Upper lobe of right lung (tissue), 1 donor: ENCODE measurements around the gene TTC36. TPM values are rescaled to one million over a fixed set of nuclear protein-coding genes. Genes with fewer than 3 reads are reported as not detected.
"Not testable (repeated sequence)": the region's sequence is repeated elsewhere in the genome, so short reads cannot be mapped to it uniquely, and the experiment has no call there.

Experiments used
- ATAC-seq: fragments of 200-7000 bp; cut with Tn5 transposase; one replicate; pipeline ENCODE4 v1.9.1; 2020; ENCODE audit warnings: mild to moderate bottlenecking, moderate library complexity
- DNase-seq: peaks from one replicate; pipeline ENCODE4 v3.0.0-alpha.2; 2020
- H3K27ac ChIP-seq: fragments of 200-600 bp; one replicate; pipeline ENCODE4 v1.8.0; 2022
- H3K27me3 ChIP-seq: fragments of 200-600 bp; one replicate; pipeline ENCODE4 v1.8.0; 2022; ENCODE audit warnings: mild to moderate bottlenecking
- H3K36me3 ChIP-seq: fragments of 200-600 bp; one replicate; pipeline ENCODE4 v1.8.0; 2022
- H3K4me1 ChIP-seq: fragments of 200-600 bp; one replicate; pipeline ENCODE4 v1.8.0; 2022
- H3K4me3 ChIP-seq: fragments of 200-600 bp; one replicate; pipeline ENCODE4 v1.8.0; 2022; ENCODE audit warnings: mild to moderate bottlenecking
- H3K9me3 ChIP-seq: fragments of 200-600 bp; one replicate; pipeline ENCODE4 v1.8.0; 2022
- CTCF ChIP-seq: fragments of 200-600 bp; IDR thresholded peaks from one replicate; pipeline ENCODE4 v1.8.0; 2022; ENCODE audit warnings: antibody characterized with exemption
- intact Hi-C: fragments of 100-400 bp; cut with DNase I; formaldehyde crosslinking; loops from one replicate; pipeline ENCODE4 v1.11.0; 2022
- long read RNA-seq: library from polyadenylated mRNA; unstranded; transcript quantifications from one replicate; pipeline ENCODE4 v2.0.0, GENCODE V29; 2021
- total RNA-seq: library from RNA; stranded (reverse); fragmentation: NEBNext Ultra II Directional; extraction: Animal tissue kit (Norgen Biotek cat#: 25700); gene quantifications from one replicate; pipeline ENCODE4 v1.2.1, GENCODE V29; 2021
- donor health status: DM: no; HTN: yes; CAD: no; lungs with severe emphysema.

The TTC36 gene
- total RNA-seq = 1.9 TPM
- long read RNA-seq = 0 reads

DNA sequence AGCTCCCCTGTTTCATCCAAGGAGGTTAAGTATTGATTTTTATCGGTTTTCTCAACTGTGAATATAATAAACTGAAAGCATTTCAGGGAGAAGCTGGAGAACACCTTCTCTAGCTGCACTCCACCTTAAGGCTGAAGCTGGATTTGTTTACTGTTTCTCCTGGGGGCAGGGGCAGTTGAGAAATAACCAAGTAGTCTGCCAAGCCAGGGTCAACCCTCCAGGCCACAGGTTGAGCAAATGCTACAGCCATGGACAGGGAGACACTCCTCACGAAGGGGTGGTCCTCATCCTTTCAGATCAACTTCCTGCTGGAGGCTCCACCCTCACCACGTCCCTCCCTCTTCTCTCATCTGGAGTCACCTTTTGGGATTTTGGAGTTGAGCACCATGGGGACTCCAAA, at the start of gene TTC36:
TTC36 (plus strand) TSS at position 366 of the 400 bp plus-strand sequence; CDS start at position 387, 21 bp downstream.
- DNase-seq (no peak), ATAC-seq (no peak)
- intact Hi-C loops = no loop called here
- Histone ChIP-seq H3K9me3 (no peaks in the 10 kb centered on the region), H3K27me3 (no peaks in the 10 kb centered on the region), H3K4me3 (no peak within 1 kb of the TSS), H3K27ac (no peak within 1 kb of the TSS), H3K36me3 (peaks cover 13% of the 10 kb centered on the region), H3K4me1 (peaks cover 23% of the 10 kb centered on the region)
- TF ChIP-seq CTCF = no peak

DNA sequence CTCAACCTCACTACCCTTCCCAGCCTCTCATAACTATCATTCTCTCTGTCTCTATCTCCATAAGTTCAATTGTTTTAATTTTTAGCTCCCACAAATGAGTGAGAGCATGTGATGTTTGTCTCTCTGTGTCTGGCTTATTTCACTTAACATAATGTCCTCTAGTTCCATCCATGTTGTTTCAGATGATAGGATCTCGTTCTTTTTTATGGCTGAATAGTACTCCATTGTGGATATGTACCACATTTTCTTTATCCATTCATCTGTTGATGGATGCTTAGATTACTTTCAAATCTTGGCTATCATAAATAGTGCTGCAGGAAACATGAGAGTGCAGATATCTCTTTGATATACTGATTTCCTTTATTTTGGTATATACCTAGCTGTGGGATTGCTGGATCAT, 46.0 kb upstream of the TTC36 start:
- ATAC-seq, H3K4me1 ChIP-seq, DNase-seq, H3K27ac ChIP-seq, intact Hi-C loops, H3K4me3 ChIP-seq, H3K9me3 ChIP-seq, H3K27me3 ChIP-seq: not testable (repeated sequence)
- H3K36me3 ChIP-seq = peaks cover 99% of the 10 kb centered on the region

DNA sequence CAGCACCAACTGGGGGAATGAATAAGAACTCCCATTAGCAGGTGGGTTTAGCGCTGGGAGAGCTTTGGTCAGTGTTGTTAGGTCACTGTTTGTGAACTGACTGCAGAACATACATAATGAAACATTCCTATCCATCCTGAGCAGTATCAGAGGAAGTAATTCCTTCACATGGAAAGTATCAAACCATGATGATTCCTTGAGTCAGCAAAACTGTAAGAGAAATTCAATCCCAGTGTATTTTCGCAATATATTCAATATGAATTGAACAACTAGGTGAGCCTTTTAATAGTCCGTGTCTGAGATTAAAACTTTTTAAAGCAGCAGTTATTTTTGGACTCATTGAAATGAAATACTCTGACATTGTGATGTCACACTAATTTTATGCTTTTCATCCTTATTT, 42.9 kb upstream of the TTC36 start:
- ATAC-seq = no peak
- H3K9me3 ChIP-seq = no peaks in the 10 kb centered on the region
- no peak overlapping the region for H3K27ac ChIP-seq
- no peaks in the 10 kb centered on the region for H3K27me3 ChIP-seq
- no peak for DNase-seq
- no peak overlapping the region for H3K4me3 ChIP-seq
- intact Hi-C loops = no loop called here
- no peak for TF ChIP-seq CTCF
- H3K4me1 ChIP-seq = no peaks in the 10 kb centered on the region
- peaks cover 97% of the 10 kb centered on the region for H3K36me3 ChIP-seq

DNA sequence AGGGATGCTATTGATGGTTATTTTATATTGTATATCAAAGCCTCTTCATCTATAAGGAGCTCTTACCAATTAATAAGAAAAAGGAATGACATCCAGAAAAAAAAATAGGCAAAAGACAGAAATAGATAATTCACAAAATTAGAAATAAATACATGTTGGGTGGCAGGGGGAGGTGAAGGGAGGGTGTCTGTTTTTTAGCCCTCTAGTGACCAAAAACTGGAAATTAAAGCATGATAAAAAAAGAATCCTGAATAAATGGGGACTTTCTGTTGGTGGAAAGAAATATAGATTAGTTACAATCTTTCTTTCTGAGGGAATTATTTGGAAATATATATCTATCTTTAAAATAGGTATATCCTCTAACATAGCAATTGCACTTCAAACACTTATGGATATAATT, 42.0 kb upstream of the TTC36 start:
- H3K27ac ChIP-seq = no peak overlapping the region
- TF ChIP-seq CTCF = no peak
- no peak overlapping the region for H3K4me3 ChIP-seq
- H3K4me1 ChIP-seq = no peaks in the 10 kb centered on the region
- H3K27me3 ChIP-seq = no peaks in the 10 kb centered on the region
- ATAC-seq (no peak), DNase-seq (no peak)
- intact Hi-C loops = no loop called here
- H3K36me3 ChIP-seq = peaks cover 97% of the 10 kb centered on the region
- H3K9me3 ChIP-seq = no peaks in the 10 kb centered on the region

GRCh38 chr11:118488480-118489109, 38.7 kb upstream of the TTC36 start:
- Histone ChIP-seq H3K4me1 (no peaks in the 10 kb centered on the region), H3K27me3 (no peaks in the 10 kb centered on the region), H3K4me3 (no peak overlapping the region), H3K27ac (no peak overlapping the region), H3K9me3 (no peaks in the 10 kb centered on the region), H3K36me3 (peaks cover 97% of the 10 kb centered on the region)
- intact Hi-C loops = no loop called here
- peak; percentile 89 for TF ChIP-seq CTCF
- ATAC-seq (peak; percentile 87), DNase-seq (no peak)

- DNase-seq (no peak), ATAC-seq (no peak)
- H3K4me1 ChIP-seq = no peaks in the 10 kb centered on the region
- no peak for TF ChIP-seq CTCF
- H3K27ac ChIP-seq = no peak overlapping the region
- intact Hi-C loops = loop anchor here (10.0 kb wide), 1 partner anchor 106 kb away; no protein-coding TSS in a partner anchor
- no peak overlapping the region for H3K4me3 ChIP-seq
- no peaks in the 10 kb centered on the region for H3K27me3 ChIP-seq
- no peaks in the 10 kb centered on the region for H3K9me3 ChIP-seq
- H3K36me3 ChIP-seq = peaks cover 97% of the 10 kb centered on the region
Observed at GRCh38 chr11:118491041-118491440, 36.2 kb upstream of the TTC36 start.
